DOHH2 (cell line): Measurements from ENCODE around the gene EMX1.

Source experiments
- EZH2phosphoT487 ChIP-seq: fragments of 200-600 bp; sonication (generic); IDR thresholded peaks from 2 replicates; pipeline ENCODE4 v1.6.1; 2017; ENCODE audit warnings: borderline replicate concordance, mild to moderate bottlenecking, antibody characterized with exemption, low read length, moderate library complexity, mixed read lengths
- TF ChIP-seq, protein P1 (sequence below): fragments of 200-600 bp; sonication (generic); IDR thresholded peaks from one replicate; pipeline ENCODE4 v1.5.1; 2014; ENCODE audit warnings: antibody characterized with exemption, mild to moderate bottlenecking, low read depth, low read length; ENCODE audit not compliant: poor library complexity, severe bottlenecking

- TF ChIP-seq, protein P1, sequence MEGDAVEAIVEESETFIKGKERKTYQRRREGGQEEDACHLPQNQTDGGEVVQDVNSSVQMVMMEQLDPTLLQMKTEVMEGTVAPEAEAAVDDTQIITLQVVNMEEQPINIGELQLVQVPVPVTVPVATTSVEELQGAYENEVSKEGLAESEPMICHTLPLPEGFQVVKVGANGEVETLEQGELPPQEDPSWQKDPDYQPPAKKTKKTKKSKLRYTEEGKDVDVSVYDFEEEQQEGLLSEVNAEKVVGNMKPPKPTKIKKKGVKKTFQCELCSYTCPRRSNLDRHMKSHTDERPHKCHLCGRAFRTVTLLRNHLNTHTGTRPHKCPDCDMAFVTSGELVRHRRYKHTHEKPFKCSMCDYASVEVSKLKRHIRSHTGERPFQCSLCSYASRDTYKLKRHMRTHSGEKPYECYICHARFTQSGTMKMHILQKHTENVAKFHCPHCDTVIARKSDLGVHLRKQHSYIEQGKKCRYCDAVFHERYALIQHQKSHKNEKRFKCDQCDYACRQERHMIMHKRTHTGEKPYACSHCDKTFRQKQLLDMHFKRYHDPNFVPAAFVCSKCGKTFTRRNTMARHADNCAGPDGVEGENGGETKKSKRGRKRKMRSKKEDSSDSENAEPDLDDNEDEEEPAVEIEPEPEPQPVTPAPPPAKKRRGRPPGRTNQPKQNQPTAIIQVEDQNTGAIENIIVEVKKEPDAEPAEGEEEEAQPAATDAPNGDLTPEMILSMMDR, result no peak
- TF ChIP-seq EZH2phosphoT487, result no peak
Measured at GRCh38 chr2:72946466-72946865, 29.1 kb downstream of the EMX1 start.
